H1 (cell line): ENCODE data around the gene ARHGEF7. TPM values are rescaled to one million over a fixed set of nuclear protein-coding genes. Genes with fewer than 3 reads are reported as not detected.

ENCODE experiments used
- CTCF ChIA-PET: fragments of 300-600 bp; sonication (Branson Sonifier 250); formaldehyde crosslinking; loops from one replicate; lab custom pipeline; 2021; ENCODE audit not compliant: partially characterized antibody; lab: Charles Lee
- POLR2A ChIA-PET: fragments of 300-600 bp; sonication (Branson Sonifier 250); formaldehyde crosslinking; loops from one replicate; lab custom pipeline; 2021; ENCODE audit warnings: inconsistent platforms; ENCODE audit not compliant: partially characterized antibody; lab: Charles Lee
- DNase-seq, 2 experiments: peaks; one replicate each; pipeline versions ENCODE4 v3.0.0 to v3.0.0-alpha.2; 2010 to 2022; ENCODE audit warnings: low spot score in 2 of 2, low read depth in 1 of 2, mixed read lengths in 1 of 2
- FAIRE-seq: peaks from 2 replicates; lab custom pipeline; 2011; peaks lifted over from hg19 to GRCh38; lab: Jason Lieb, UNC
- H2AFZ ChIP-seq: 2 replicates; pipeline ENCODE4 v1.8.1; 2012; ENCODE audit warnings: low read length, inconsistent platforms
- H2AK5ac ChIP-seq: 2 replicates; pipeline ENCODE4 v1.6.1; 2013; ENCODE audit warnings: low read depth, low read length
- H2BK120ac ChIP-seq: replicated peaks from 2 replicates; pipeline ENCODE3; 2013; ENCODE audit warnings: low read depth, low read length, inconsistent platforms
- H2BK12ac ChIP-seq: 2 replicates; pipeline ENCODE4 v1.6.1; 2013; ENCODE audit warnings: low read depth, low read length
- H2BK15ac ChIP-seq: 2 replicates; pipeline ENCODE4 v1.6.1; 2013; ENCODE audit warnings: low read length
- H2BK20ac ChIP-seq: 2 replicates; pipeline ENCODE4 v1.6.1; 2013; ENCODE audit warnings: low read length
- H2BK5ac ChIP-seq: 2 replicates; pipeline ENCODE4 v1.6.1; 2013; ENCODE audit warnings: low read depth, low read length
- H3K14ac ChIP-seq: 2 replicates; pipeline ENCODE4 v1.6.1; 2013; ENCODE audit warnings: inconsistent platforms; ENCODE audit not compliant: insufficient read length
- H3K18ac ChIP-seq: 2 replicates; pipeline ENCODE4 v1.6.1; 2013; ENCODE audit warnings: low read length; ENCODE audit errors: extremely low read depth
- H3K23ac ChIP-seq: 2 replicates; pipeline ENCODE4 v1.6.1; 2013; ENCODE audit warnings: inconsistent platforms; ENCODE audit not compliant: insufficient read length
- H3K23me2 ChIP-seq: 2 replicates; pipeline ENCODE4 v1.6.1; 2013; ENCODE audit warnings: low read depth, low read length
- H3K27ac ChIP-seq: 2 replicates; pipeline ENCODE4 v1.6.1; 2011; ENCODE audit warnings: low read depth, low read length, inconsistent platforms
- H3K27me3 ChIP-seq, 4 experiments: replicated peaks in 1 of 4; 1 replicate in 1 of 4; 2 replicates in 3 of 4; pipeline versions ENCODE4 v1.6.1 to v1.8.1; 2011 to 2013; ENCODE audit warnings: low read length in 3 of 4, mild to moderate bottlenecking in 3 of 4, inconsistent platforms in 2 of 4, mixed read lengths in 2 of 4, moderate library complexity in 1 of 4; ENCODE audit not compliant: control insufficient read depth in 3 of 4, insufficient read depth in 3 of 4; ENCODE audit errors: extremely low read depth in 1 of 4
- H3K36me3 ChIP-seq, 4 experiments: 2 replicates each; pipeline versions ENCODE4 v1.6.1 to v1.8.1; 2011 to 2013; ENCODE audit warnings: mild to moderate bottlenecking in 4 of 4, low read length in 3 of 4, moderate library complexity in 2 of 4, control low read depth in 1 of 4, inconsistent platforms in 1 of 4; ENCODE audit not compliant: insufficient read depth in 4 of 4, control insufficient read depth in 2 of 4
- H3K4ac ChIP-seq: replicated peaks from 2 replicates; pipeline ENCODE3; 2013; ENCODE audit warnings: low read length, low read depth, mixed read lengths, inconsistent platforms; ENCODE audit not compliant: insufficient read length
- H3K4me1 ChIP-seq, 4 experiments: replicated peaks in 1 of 4; 1 replicate in 1 of 4; 2 replicates in 3 of 4; pipeline versions ENCODE4 v1.6.1 to v1.8.1; 2011 to 2013; ENCODE audit warnings: low read length in 3 of 4, inconsistent platforms in 2 of 4, mixed read lengths in 1 of 4; ENCODE audit not compliant: insufficient read depth in 4 of 4, control insufficient read depth in 3 of 4
- H3K4me2 ChIP-seq, 2 experiments: 2 replicates each; pipeline versions ENCODE4 v1.6.1 to v1.8.1; 2011 to 2013; ENCODE audit warnings: low read depth in 2 of 2, low read length in 2 of 2, control low read depth in 1 of 2, inconsistent platforms in 1 of 2, mild to moderate bottlenecking in 1 of 2; ENCODE audit not compliant: insufficient read depth in 1 of 2
- H3K4me3 ChIP-seq, 4 experiments: fragments of 200-600, 300-600 bp in 1 of 4; sonication (generic), shearing (Covaris generic), sonication (Bioruptor Twin) in 1 of 4; 2 replicates each; pipeline versions ENCODE4 v1.5.1 to v1.8.1; 2011 to 2016; ENCODE audit warnings: low read length in 4 of 4, low read depth in 3 of 4, control low read depth in 2 of 4, inconsistent platforms in 2 of 4, mild to moderate bottlenecking in 2 of 4, mixed read lengths in 1 of 4, moderate library complexity in 1 of 4; ENCODE audit not compliant: insufficient read depth in 2 of 4; ENCODE audit errors: extremely low read depth in 1 of 4
- H3K56ac ChIP-seq: replicated peaks from 2 replicates; pipeline ENCODE3; 2013; ENCODE audit warnings: low read depth, mild to moderate bottlenecking, mixed read lengths, low read length, inconsistent platforms; ENCODE audit not compliant: insufficient read length
- H3K79me1 ChIP-seq: 2 replicates; pipeline ENCODE4 v1.6.1; 2013; ENCODE audit warnings: low read depth, low read length, control low read depth
- H3K79me2 ChIP-seq, 2 experiments: 2 replicates each; pipeline versions ENCODE4 v1.6.1 to v1.8.1; 2012 to 2013; ENCODE audit warnings: low read length in 2 of 2, mild to moderate bottlenecking in 2 of 2, inconsistent platforms in 1 of 2; ENCODE audit not compliant: insufficient read depth in 2 of 2, control insufficient read depth in 1 of 2
- H3K9ac ChIP-seq, 4 experiments: replicated peaks in 1 of 4; 1 replicate in 1 of 4; 2 replicates in 3 of 4; pipeline versions ENCODE4 v1.6.1 to v1.8.1; 2011 to 2013; ENCODE audit warnings: low read depth in 3 of 4, low read length in 3 of 4, control low read depth in 2 of 4, mild to moderate bottlenecking in 2 of 4, moderate library complexity in 2 of 4, inconsistent platforms in 1 of 4; ENCODE audit errors: extremely low read depth in 1 of 4
- H3K9me3 ChIP-seq, 2 experiments: 2 replicates each; pipeline versions ENCODE4 v1.6.1 to v1.8.1; 2012 to 2013; ENCODE audit warnings: mild to moderate bottlenecking in 2 of 2, moderate library complexity in 2 of 2, control low read depth in 1 of 2, inconsistent platforms in 1 of 2, low read depth in 1 of 2, low read length in 1 of 2, mixed read lengths in 1 of 2; ENCODE audit not compliant: insufficient read depth in 2 of 2
- H4K20me1 ChIP-seq, 2 experiments: replicated peaks in 1 of 2; 2 replicates each; pipeline versions ENCODE3 to v1.8.1; 2011 to 2013; ENCODE audit warnings: inconsistent platforms in 2 of 2, low read length in 2 of 2, mild to moderate bottlenecking in 1 of 2; ENCODE audit not compliant: insufficient read depth in 2 of 2, control insufficient read depth in 1 of 2
- H4K5ac ChIP-seq: 2 replicates; pipeline ENCODE4 v1.6.1; 2013; ENCODE audit warnings: low read length, low read depth, mixed read lengths, inconsistent platforms; ENCODE audit not compliant: insufficient read length
- H4K8ac ChIP-seq: 2 replicates; pipeline ENCODE4 v1.8.0; 2013; ENCODE audit warnings: mild to moderate bottlenecking, moderate library complexity, low read length, inconsistent platforms; ENCODE audit not compliant: insufficient read depth; ENCODE audit errors: extremely low read depth
- H4K91ac ChIP-seq: replicated peaks from 2 replicates; pipeline ENCODE3; 2013; ENCODE audit warnings: low read length, mixed read lengths, inconsistent platforms; ENCODE audit not compliant: insufficient read length
- CREB1 ChIP-seq: IDR thresholded peaks from 2 replicates; pipeline ENCODE4 v1.6.1; 2012; ENCODE audit warnings: inconsistent platforms
- SIN3A ChIP-seq, 2 experiments: IDR thresholded peaks in 1 of 2; conservative IDR thresholded peaks in 1 of 2; 2 replicates each; pipeline ENCODE4 v1.6.1; 2011 to 2012; ENCODE audit warnings: low read length in 2 of 2, improper control_type of control experiment in 1 of 2, low read depth in 1 of 2, mild to moderate bottlenecking in 1 of 2
- WGBS, 2 experiments: shearing (Covaris generic) in 1 of 2; methylation state at CpG; one replicate each; pipeline versions ENCODE4 v1.1.6 to v1.1.7; 2013 to 2015; ENCODE audit warnings: low lambda C conversion rate in 2 of 2, mixed read lengths in 2 of 2, inconsistent platforms in 1 of 2, low coverage in 1 of 2, missing lambda C conversion rate in 1 of 2; ENCODE audit not compliant: insufficient replicate concordance in 2 of 2, insufficient coverage in 1 of 2, insufficient read length in 1 of 2; ENCODE audit errors: extremely low coverage in 1 of 2, missing lambda C conversion rate in 1 of 2; 5-methylcytosine and 5-hydroxymethylcytosine counted together
- polyA plus RNA-seq, 7 experiments: library from polyadenylated mRNA; depleted of rRNA in 3 of 7; stranded (reverse) in 5 of 7; unstranded in 2 of 7; fragments of >200 nt in 5 of 7; fragments of 200-250 nt in 2 of 7; gene quantifications; 1 replicate in 5 of 7; 2 replicates in 1 of 7; 4 replicates in 1 of 7; pipeline versions ENCODE4 v1.2.1 to v1.2.3, GENCODE V29; 2011 to 2013; ENCODE audit warnings: missing spikeins in 2 of 7, mixed read lengths in 2 of 7
- total RNA-seq: library from RNA; stranded (reverse); fragmentation: NEBNext Ultra II Directional; extraction: Animal tissue kit (Norgen Biotek cat#: 25700); gene quantifications from 2 replicates; pipeline ENCODE4 v1.2.1, GENCODE V29; 2021

The ARHGEF7 gene
- total and polyA plus RNA-seq, 2 of the 8 experiments (the other 6 are each of a cell fraction or from before 2014, with no cell fraction given), result 26.2 to 56.5 TPM

- Histone ChIP-seq H3K14ac (no peak overlapping the region), H3K56ac (no peak overlapping the region), H2AK5ac (no peak overlapping the region), H4K20me1 (peaks cover 6 to 21% of the 10 kb centered on the region in 2 experiments), H3K4me1 (peaks cover 23 to 48% (median 42%) of the 10 kb centered on the region in 4 experiments), H2AFZ (no peak overlapping the region), H3K4ac (no peak overlapping the region), H2BK120ac (peak overlapping the region; percentile 61), H3K18ac (peak overlapping the region; percentile 7; the same call in 1 of the 2 replicates), H3K9ac (no peak overlapping the region), H3K4me3 (peak overlapping the region in 3 of 4 experiments; percentile 1 to 35 (median 20); a peak in 3 of 8 replicates), H3K27ac (peak overlapping the region; percentile 1; the same call in 1 of the 2 replicates), H3K27me3 (no peaks in the 10 kb centered on the region), H2BK12ac (0 out of 2 replicates have a peak overlapping the region, but pooled peaks have one; percentile 71), H3K36me3 (no peaks in the 10 kb centered on the region; a peak in 2 of 8 replicates), H3K79me1 (peaks cover 17% of the 10 kb centered on the region), H4K5ac (no peak overlapping the region), H2BK5ac (peak overlapping the region; percentile 61; the same call in 1 of the 2 replicates), H2BK20ac (no peak overlapping the region), H3K23ac (no peak overlapping the region), H4K8ac (no peak overlapping the region), H4K91ac (peak overlapping the region; percentile 45), H3K23me2 (no peaks in the 10 kb centered on the region), H3K79me2 (peaks cover 0 to 93% of the 10 kb centered on the region in 2 experiments; a peak in 3 of 4 replicates), H2BK15ac (no peak overlapping the region), H3K4me2 (peak overlapping the region; percentile 52 to 57), H3K9me3 (no peaks in the 10 kb centered on the region)
- ChIA-PET CTCF (interaction anchor here (0.6 to 9.6 kb wide), 18 partner anchors 8 to 243 kb away, joined by 3 to 65 read pairs (median 3); no protein-coding TSS in a partner anchor), POLR2A (interaction anchor here (1.2 kb wide), 2 partner anchors 10 to 30 kb away, joined by 3 to 4 read pairs; no protein-coding TSS in a partner anchor)
- 45% methylated on average over 19 of the region's 19 CpGs; no CpG with 5 or more reads in 1 of the 2 experiments for WGBS, 2 experiments
- DNase-seq (no peak), FAIRE-seq (no peak)
- TF ChIP-seq CREB1 (no peak), SIN3A (conservative IDR thresholded peaks at IDR 0.05 in 1 of 2, IDR thresholded peaks at IDR 0.05 in 1 of 2; ENCODE audit: low read depth in 1 of 2, low read length in 2 of 2) (peak in 1 of 2 experiments; percentile 35; a peak in 1 of 4 replicates)
Observed at GRCh38 chr13:111215081-111216047, 100.3 kb downstream of the ARHGEF7 start.
